HEK293 (cell line): Measurements from ENCODE around the gene RPSA.

ENCODE experiments used
- CTCF ChIA-PET: fragments of 350-600 bp; formaldehyde crosslinking; extraction: SDS; loops from one replicate; lab custom pipeline; 2021; ENCODE audit warnings: antibody characterized with exemption; lab: Yijun Ruan, JAX
- POLR2A ChIA-PET: fragments of 300-600 bp; formaldehyde crosslinking; extraction: SDS; loops from one replicate; lab custom pipeline; 2020; ENCODE audit warnings: antibody characterized with exemption, inconsistent platforms; lab: Yijun Ruan, JAX
- H3K27ac ChIP-seq: fragments of 200-500 bp; sonication (Bioruptor generic); 2 replicates; pipeline ENCODE4 v1.5.1; 2014; ENCODE audit warnings: low read depth, low read length, control low read depth, inconsistent platforms; ENCODE audit errors: extremely low read depth
- H3K36me3 ChIP-seq, 2 experiments: fragments of 200-500 bp in 1 of 2; sonication (Bioruptor generic) in 1 of 2; 1 replicate in 1 of 2; 2 replicates in 1 of 2; pipeline ENCODE4 v1.5.1; 2014 to 2017; ENCODE audit warnings: inconsistent platforms in 2 of 2, low read length in 2 of 2; ENCODE audit not compliant: control insufficient read depth in 2 of 2, insufficient read depth in 1 of 2
- H3K4me1 ChIP-seq: fragments of 200-500 bp; sonication (Bioruptor generic); 2 replicates; pipeline ENCODE4 v1.5.1; 2014; ENCODE audit warnings: mild to moderate bottlenecking, low read length, inconsistent platforms; ENCODE audit not compliant: control insufficient read depth, insufficient read depth
- H3K4me3 ChIP-seq: 2 replicates; pipeline ENCODE4 v1.5.1; 2011; ENCODE audit warnings: low read depth, mild to moderate bottlenecking, control low read depth, low read length, moderate library complexity
- H3K9me3 ChIP-seq: fragments of 200-500 bp; sonication (Bioruptor generic); 2 replicates; pipeline ENCODE4 v1.5.1; 2014; ENCODE audit warnings: low read depth, low read length, inconsistent platforms; ENCODE audit not compliant: control insufficient read depth, insufficient read depth
- GLI2 ChIP-seq: fragments of 450-650 bp; formaldehyde crosslinking; IDR thresholded peaks from 2 replicates; pipeline ENCODE4; 2017; ENCODE audit warnings: missing biosample characterization, missing genetic modification characterization, low read depth, borderline replicate concordance
- KLF1 ChIP-seq: fragments of 450-650 bp; formaldehyde crosslinking; IDR thresholded peaks from 2 replicates; pipeline ENCODE4 v1.5.1; 2016; ENCODE audit warnings: missing biosample characterization, missing genetic modification characterization
- PATZ1 ChIP-seq: fragments of 450-650 bp; formaldehyde crosslinking; IDR thresholded peaks from 2 replicates; pipeline ENCODE4 v1.5.1; 2016; ENCODE audit warnings: missing biosample characterization, missing genetic modification characterization
- PRDM6 ChIP-seq: fragments of 450-650 bp; formaldehyde crosslinking; IDR thresholded peaks from 2 replicates; pipeline ENCODE4 v1.5.1; 2017; ENCODE audit warnings: missing biosample characterization, missing genetic modification characterization
- RBAK ChIP-seq: fragments of 450-650 bp; formaldehyde crosslinking; IDR thresholded peaks from 2 replicates; pipeline ENCODE4 v1.5.1; 2016; ENCODE audit warnings: missing biosample characterization, missing genetic modification characterization
- SP3 ChIP-seq: fragments of 450-650 bp; formaldehyde crosslinking; IDR thresholded peaks from 2 replicates; pipeline ENCODE4 v1.5.1; 2016; ENCODE audit warnings: missing biosample characterization, missing genetic modification characterization
- ZBTB20 ChIP-seq: fragments of 450-650 bp; formaldehyde crosslinking; IDR thresholded peaks from 2 replicates; pipeline ENCODE4 v1.5.1; 2016; ENCODE audit warnings: missing biosample characterization, missing genetic modification characterization
- ZBTB8A ChIP-seq: fragments of 450-650 bp; formaldehyde crosslinking; IDR thresholded peaks from 2 replicates; pipeline ENCODE4 v1.5.1; 2016; ENCODE audit warnings: missing biosample characterization, missing genetic modification characterization
- ZNF133 ChIP-seq: fragments of 450-650 bp; formaldehyde crosslinking; IDR thresholded peaks from 2 replicates; pipeline ENCODE4 v1.5.1; 2016; ENCODE audit warnings: missing biosample characterization, missing genetic modification characterization
- ZNF169 ChIP-seq: fragments of 450-650 bp; formaldehyde crosslinking; IDR thresholded peaks from 2 replicates; pipeline ENCODE4 v1.5.1; 2016; ENCODE audit warnings: missing biosample characterization, missing genetic modification characterization
- ZNF280D ChIP-seq: fragments of 450-650 bp; formaldehyde crosslinking; IDR thresholded peaks from 2 replicates; pipeline ENCODE4 v1.5.1; 2016; ENCODE audit warnings: missing biosample characterization, missing genetic modification characterization
- ZNF311 ChIP-seq: fragments of 450-650 bp; formaldehyde crosslinking; IDR thresholded peaks from 2 replicates; pipeline ENCODE4 v1.5.1; 2017; ENCODE audit warnings: missing biosample characterization, missing genetic modification characterization, borderline replicate concordance
- ZNF335 ChIP-seq: fragments of 450-650 bp; formaldehyde crosslinking; conservative IDR thresholded peaks from 2 replicates; pipeline ENCODE4 v1.5.1; 2016; ENCODE audit warnings: missing biosample characterization, missing genetic modification characterization
- ZNF514 ChIP-seq: fragments of 450-650 bp; formaldehyde crosslinking; IDR thresholded peaks from 2 replicates; pipeline ENCODE4 v1.5.1; 2016; ENCODE audit warnings: missing biosample characterization, missing genetic modification characterization
- ZNF585B ChIP-seq: fragments of 450-650 bp; formaldehyde crosslinking; IDR thresholded peaks from 2 replicates; pipeline ENCODE4 v1.5.1; 2016; ENCODE audit warnings: missing biosample characterization, missing genetic modification characterization
- ZNF624 ChIP-seq: fragments of 450-650 bp; formaldehyde crosslinking; IDR thresholded peaks from 2 replicates; pipeline ENCODE4 v1.5.1; 2017; ENCODE audit warnings: missing biosample characterization, missing genetic modification characterization
- ZNF629 ChIP-seq: fragments of 450-650 bp; formaldehyde crosslinking; IDR thresholded peaks from 2 replicates; pipeline ENCODE4 v1.5.1; 2017; ENCODE audit warnings: missing biosample characterization, missing genetic modification characterization
- ZNF639 ChIP-seq: fragments of 450-650 bp; formaldehyde crosslinking; IDR thresholded peaks from 2 replicates; pipeline ENCODE4 v1.5.1; 2016; ENCODE audit warnings: missing biosample characterization, missing genetic modification characterization
- ZNF664 ChIP-seq: fragments of 450-650 bp; formaldehyde crosslinking; IDR thresholded peaks from 2 replicates; pipeline ENCODE4 v1.5.1; 2016; ENCODE audit warnings: missing biosample characterization, missing genetic modification characterization
- ZNF701 ChIP-seq: fragments of 450-650 bp; formaldehyde crosslinking; IDR thresholded peaks from 2 replicates; pipeline ENCODE4 v1.5.1; 2016; ENCODE audit warnings: missing biosample characterization, missing genetic modification characterization
- ZNF791 ChIP-seq: fragments of 450-650 bp; formaldehyde crosslinking; IDR thresholded peaks from 2 replicates; pipeline ENCODE4 v1.5.1; 2016; ENCODE audit warnings: missing biosample characterization, missing genetic modification characterization

Gene RPSA

GRCh38 chr3:39410893-39411292, 4.4 kb downstream of the RPSA start (continued):
- TF ChIP-seq ZNF639 (tag by site-specific recombination) (no peak), PRDM6 (no peak), PATZ1 (tag by site-specific recombination) (no peak), ZNF701 (tag by site-specific recombination) (no peak), GLI2 (tag by site-specific recombination) (no peak), ZNF624 (tag by site-specific recombination) (no peak), ZBTB8A (no peak)

GRCh38 chr3:39412668-39413260, 6.2 kb downstream of the RPSA start:
- TF ChIP-seq ZNF585B = no peak
- TF ChIP-seq ZNF335 (tag by site-specific recombination) = no peak
- no peak for TF ChIP-seq ZNF169 (tag by site-specific recombination)
- no peak for TF ChIP-seq KLF1 (tag by site-specific recombination)
- no peak for TF ChIP-seq ZNF664 (tag by site-specific recombination)
- no peak for TF ChIP-seq ZNF311
- TF ChIP-seq ZNF133 = no peak
- TF ChIP-seq ZNF280D (tag by site-specific recombination) = no peak
- TF ChIP-seq SP3 (tag by site-specific recombination) = no peak
- TF ChIP-seq RBAK = no peak
- no peak for TF ChIP-seq ZBTB20 (tag by site-specific recombination)
- no peak for TF ChIP-seq ZNF629 (tag by site-specific recombination)
- TF ChIP-seq ZNF791 = no peak
- no peak for TF ChIP-seq ZNF514 (tag by site-specific recombination)
- Histone ChIP-seq H3K27ac (no peak overlapping the region), H3K4me3 (no peak overlapping the region), H3K9me3 (no peaks in the 10 kb centered on the region), H3K4me1 (no peaks in the 10 kb centered on the region), H3K36me3 (peaks cover 17 to 69% of the 10 kb centered on the region in 2 experiments)
- CTCF ChIA-PET = interaction anchor here (1.1 kb wide), 1 partner anchor 35 kb away, joined by 4 read pairs; no protein-coding TSS in a partner anchor
- POLR2A ChIA-PET = no interaction called here
